Right ventricle myocardium superior (tissue), 1 donor: ENCODE data around the gene URI1. TPM values are rescaled to one million over a fixed set of nuclear protein-coding genes. Genes with fewer than 3 reads are reported as not detected.
"Not testable (repeated sequence)": the region's sequence is repeated elsewhere in the genome, so short reads cannot be mapped to it uniquely, and the experiment has no call there.

Experiments
- ATAC-seq: fragments of 200-7000 bp; cut with Tn5 transposase; one replicate; pipeline ENCODE4 v1.9.1; 2020; ENCODE audit warnings: mild to moderate bottlenecking; ENCODE audit not compliant: poor library complexity
- DNase-seq: peaks from one replicate; pipeline ENCODE4 v3.0.0-alpha.2; 2020
- intact Hi-C: fragments of 100-400 bp; cut with DNase I; formaldehyde crosslinking; loops from one replicate; pipeline ENCODE4 v1.11.2; 2022
- total RNA-seq: library from RNA; stranded (reverse); fragmentation: NEBNext Ultra II Directional; extraction: Animal tissue kit (Norgen Biotek cat#: 25700); gene quantifications from one replicate; pipeline ENCODE4 v1.2.1, GENCODE V29; 2021
- donor health status: DM: no; HTN: yes; CAD: no; lungs with severe emphysema.

Gene URI1
- total RNA-seq, 1 donor from 2014 or later, result 44.6 TPM

- intact Hi-C loops, result no loop called here
- ATAC-seq (no peak), DNase-seq (no peak)
Measured at GRCh38 chr19:30008169-30008568, 66.1 kb downstream of the URI1 start.

- ATAC-seq (no peak), DNase-seq (no peak)
- intact Hi-C loops, result no loop called here
Measured at GRCh38 chr19:30009013-30009412, 67.0 kb downstream of the URI1 start.

- DNase-seq (no peak), ATAC-seq (no peak)
- intact Hi-C loops, result no loop called here
Measured at GRCh38 chr19:30011051-30011578, 69.1 kb downstream of the URI1 start.

GRCh38 chr19:30014770-30015169 is 72.7 kb downstream of the URI1 start:
- DNase-seq (no peak), ATAC-seq (no peak)
- intact Hi-C loops, result no loop called here

- intact Hi-C loops, result no loop called here
- DNase-seq, result no peak
- no peak for ATAC-seq
Measured at GRCh38 chr19:30017172-30017571, 75.1 kb downstream of the URI1 start.

- ATAC-seq, result no peak
- intact Hi-C loops, result no loop called here
- no peak for DNase-seq
Measured at GRCh38 chr19:30020189-30020588, 78.2 kb downstream of the URI1 start.

GRCh38 chr19:30022659-30023058 is 80.6 kb downstream of the URI1 start:
- ATAC-seq (no peak), DNase-seq (no peak)
- intact Hi-C loops, result no loop called here

- no peak for DNase-seq
Measured at GRCh38 chr19:30023330-30023729, 81.3 kb downstream of the URI1 start.

GRCh38 chr19:30024091-30024490 is 82.1 kb downstream of the URI1 start:
- ATAC-seq (no peak), DNase-seq (no peak)
- intact Hi-C loops, result no loop called here

More at GRCh38 chr19:30023330-30023729, 81.3 kb downstream of the URI1 start:
- intact Hi-C loops, result no loop called here
- ATAC-seq, result no peak

GRCh38 chr19:30026933-30027332 is 84.9 kb downstream of the URI1 start:
- ATAC-seq (no peak), DNase-seq (no peak)
- intact Hi-C loops, result no loop called here

- DNase-seq (no peak), ATAC-seq (no peak)
- intact Hi-C loops, result no loop called here
Measured at GRCh38 chr19:30028118-30028991, 86.3 kb downstream of the URI1 start.

- intact Hi-C loops, result no loop called here
- no peak for ATAC-seq
- DNase-seq, result no peak
Measured at GRCh38 chr19:30028992-30029343, 86.9 kb downstream of the URI1 start.

GRCh38 chr19:30029721-30030510 is 87.9 kb downstream of the URI1 start:
- intact Hi-C loops, result no loop called here
- no peak for ATAC-seq

GRCh38 chr19:30034321-30034720 is 92.3 kb downstream of the URI1 start:
- intact Hi-C loops, result no loop called here

More at GRCh38 chr19:30029721-30030510, 87.9 kb downstream of the URI1 start:
- DNase-seq, result no peak

GRCh38 chr19:30036154-30037129 is 94.4 kb downstream of the URI1 start:
- ATAC-seq, result no peak
- DNase-seq, result no peak
- intact Hi-C loops, result no loop called here

More at GRCh38 chr19:30034321-30034720, 92.3 kb downstream of the URI1 start:
- ATAC-seq (no peak), DNase-seq (no peak)

- no peak for DNase-seq
- intact Hi-C loops, result no loop called here
- ATAC-seq, result no peak
Measured at GRCh38 chr19:30037835-30038234, 95.8 kb downstream of the URI1 start.

- ATAC-seq, intact Hi-C loops, DNase-seq: not testable (repeated sequence)
Measured at GRCh38 chr19:30041931-30042330, 99.9 kb downstream of the URI1 start.

- ATAC-seq, DNase-seq, intact Hi-C loops: not testable (repeated sequence)
Measured at GRCh38 chr19:30043008-30043407, 101.0 kb downstream of the URI1 start.
